HL-60/S4 treated with retinoic acid at 250 ng/mL for 4 days and 3 days (cell line): ENCODE results near the gene FGF3.

Experiments
- in situ Hi-C: fragments of 300-500 bp; cut with MboI; formaldehyde crosslinking; loops from 2 replicates; pipeline ENCODE4 v1.7.0; 2022; ENCODE audit warnings: low sequenced_read_pairs

Gene FGF3

DNA sequence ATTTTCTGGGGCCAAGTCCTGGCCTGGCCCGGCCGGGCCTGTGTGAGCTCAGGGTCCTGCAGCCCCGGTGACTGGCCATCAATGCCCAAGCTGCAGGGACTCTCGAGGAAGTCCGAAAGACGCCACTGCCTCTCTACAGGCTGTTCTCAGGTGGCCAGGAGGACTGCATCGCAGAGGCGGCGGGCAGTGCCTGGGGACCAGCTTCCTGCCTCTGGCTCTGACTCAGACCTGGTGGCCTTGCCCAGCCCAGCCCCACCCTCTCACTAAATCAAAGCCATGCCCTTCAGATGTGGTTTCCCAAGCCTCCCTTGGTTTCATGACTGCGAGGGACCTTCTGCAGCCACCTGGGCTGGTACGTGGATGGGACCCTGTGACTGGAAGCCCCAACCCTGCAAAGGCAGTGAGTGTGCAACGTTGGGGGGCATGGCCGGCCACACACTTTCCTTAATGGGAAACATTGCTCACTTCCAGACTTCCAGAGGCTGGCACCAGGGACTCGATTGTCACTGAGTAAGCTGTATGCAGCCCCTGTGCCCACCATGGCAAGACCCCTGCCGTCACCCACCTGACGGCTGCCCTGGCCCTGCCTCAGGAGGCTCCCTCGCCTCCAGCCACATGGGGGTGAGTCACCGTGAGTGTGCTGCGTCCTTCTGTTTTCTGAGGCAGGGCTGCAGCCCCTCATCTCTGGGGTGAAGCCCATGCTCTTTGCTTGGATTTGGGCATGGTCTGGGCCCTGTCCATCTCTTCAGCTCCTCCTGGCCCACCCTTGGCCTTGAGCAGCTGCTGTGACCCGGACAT, 6.0 kb upstream of the FGF3 start:
- in situ Hi-C loops: no loop called here

DNA sequence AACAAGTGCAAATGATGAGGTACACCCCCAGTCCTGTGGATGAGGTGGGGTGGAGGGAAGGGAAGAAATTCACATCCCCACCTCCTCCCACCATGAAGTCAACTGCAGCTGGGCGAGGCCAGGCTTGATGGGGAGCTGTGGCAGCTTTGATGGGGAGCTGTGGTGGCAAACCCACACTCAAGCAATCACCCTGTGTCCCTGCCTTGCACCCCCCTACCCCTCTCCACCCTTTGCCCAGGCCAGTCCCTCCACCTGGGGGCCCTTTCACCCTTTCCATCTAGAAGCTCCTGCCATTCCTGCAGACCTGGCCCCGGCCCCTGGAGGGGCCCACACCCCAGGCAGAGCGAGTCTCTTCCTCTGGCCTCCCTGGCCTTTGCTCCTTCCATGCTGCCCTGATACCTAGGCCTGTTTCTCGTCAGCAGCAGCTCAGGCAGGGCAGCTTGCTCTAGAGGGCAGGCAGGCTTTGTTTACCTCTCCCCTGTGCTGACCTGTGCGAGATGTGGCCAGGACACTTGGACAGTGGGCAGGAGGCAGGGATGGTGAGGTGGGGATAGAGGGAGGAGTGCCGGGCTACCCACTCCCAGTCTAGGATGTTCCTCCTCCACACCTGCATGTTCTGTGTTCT, 4.5 kb upstream of the FGF3 start:
- in situ Hi-C loops: no loop called here

DNA sequence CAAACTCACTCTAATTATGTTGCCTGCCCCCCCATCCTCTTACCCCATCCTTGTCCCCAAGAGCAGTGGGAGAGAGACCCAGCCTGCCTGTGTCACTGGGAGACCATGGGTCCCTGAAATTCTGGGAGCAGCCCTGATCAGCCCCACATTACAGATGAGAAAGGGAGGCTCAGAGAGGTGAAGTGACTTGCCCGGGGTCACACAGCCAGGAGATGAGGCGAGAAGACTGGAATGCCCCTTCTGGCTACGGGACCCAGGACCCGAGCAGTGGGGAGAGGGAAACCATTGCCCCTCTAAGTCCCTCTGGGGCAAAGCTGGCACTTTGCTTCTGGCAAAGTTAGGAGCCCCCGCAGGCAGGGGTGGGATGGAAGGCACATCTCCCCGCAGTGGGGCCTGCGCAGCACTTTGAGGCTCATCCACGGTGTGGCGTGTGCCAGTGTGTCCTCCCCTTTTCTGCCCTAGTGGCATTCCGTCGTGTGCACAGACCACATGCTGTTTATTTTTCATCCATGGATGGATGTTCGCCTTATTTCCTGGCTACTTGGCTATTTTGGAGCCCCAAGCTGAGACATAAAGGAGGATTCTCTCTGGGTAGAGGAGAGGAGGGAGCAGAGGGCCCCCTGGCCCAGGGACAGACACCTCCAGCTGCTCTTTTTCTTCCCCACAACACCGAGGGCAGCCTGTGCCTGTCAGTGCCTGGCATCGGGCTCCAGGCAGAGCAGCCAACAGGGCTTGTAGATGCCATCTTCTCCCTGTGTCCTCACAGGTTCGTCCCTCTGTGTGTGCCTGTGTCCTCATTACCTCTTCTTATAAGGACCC, 3.7 kb upstream of the FGF3 start:
- in situ Hi-C loops: no loop called here

DNA sequence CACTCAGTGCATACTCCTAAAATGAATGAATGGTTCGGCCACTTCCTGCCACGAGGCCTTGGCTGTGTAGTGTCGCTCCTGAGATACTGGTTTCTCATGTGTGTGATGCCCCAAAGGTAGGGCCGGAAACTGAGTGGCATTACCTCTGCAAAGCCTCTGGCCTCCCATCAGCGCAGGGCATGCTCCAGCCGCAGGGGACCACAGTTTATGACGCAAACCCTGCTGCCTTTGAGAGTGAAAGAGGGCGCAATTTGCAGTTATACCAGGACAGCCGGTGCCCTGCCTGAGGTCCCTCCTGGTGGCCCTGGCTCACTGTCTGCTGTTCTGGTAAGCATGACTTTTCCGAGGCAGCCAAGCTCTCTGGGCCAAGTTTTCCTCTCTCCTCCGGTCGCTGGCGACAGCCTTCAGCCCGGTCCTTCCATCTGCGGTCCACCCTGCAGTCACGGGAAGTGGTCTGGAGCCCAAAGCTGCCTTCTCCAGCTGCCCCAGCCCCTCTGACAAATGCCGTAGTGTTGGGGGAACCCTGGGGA, 2.4 kb upstream of the FGF3 start:
- in situ Hi-C loops: no loop called here

DNA sequence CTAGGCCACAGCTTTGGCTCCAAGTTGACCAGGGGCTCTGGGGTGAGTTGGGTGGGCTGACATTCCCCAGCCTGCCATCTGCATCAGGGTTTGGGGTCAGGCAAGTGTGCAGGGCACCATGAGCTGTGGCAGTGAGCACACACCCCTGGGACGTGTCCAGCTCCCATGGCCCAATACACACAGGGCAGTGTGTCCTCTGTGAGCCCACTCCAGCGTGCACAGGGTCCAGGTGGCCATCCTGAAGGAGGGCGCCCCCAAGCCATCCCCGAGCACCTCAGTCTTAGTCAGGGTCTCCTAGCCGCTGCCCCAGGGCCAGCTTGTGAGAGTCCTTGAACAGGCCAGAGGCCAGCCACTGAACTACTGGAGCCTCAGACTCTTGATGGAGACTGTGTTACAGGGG, 1.2 kb upstream of the FGF3 start:
- in situ Hi-C loops: no loop called here

DNA sequence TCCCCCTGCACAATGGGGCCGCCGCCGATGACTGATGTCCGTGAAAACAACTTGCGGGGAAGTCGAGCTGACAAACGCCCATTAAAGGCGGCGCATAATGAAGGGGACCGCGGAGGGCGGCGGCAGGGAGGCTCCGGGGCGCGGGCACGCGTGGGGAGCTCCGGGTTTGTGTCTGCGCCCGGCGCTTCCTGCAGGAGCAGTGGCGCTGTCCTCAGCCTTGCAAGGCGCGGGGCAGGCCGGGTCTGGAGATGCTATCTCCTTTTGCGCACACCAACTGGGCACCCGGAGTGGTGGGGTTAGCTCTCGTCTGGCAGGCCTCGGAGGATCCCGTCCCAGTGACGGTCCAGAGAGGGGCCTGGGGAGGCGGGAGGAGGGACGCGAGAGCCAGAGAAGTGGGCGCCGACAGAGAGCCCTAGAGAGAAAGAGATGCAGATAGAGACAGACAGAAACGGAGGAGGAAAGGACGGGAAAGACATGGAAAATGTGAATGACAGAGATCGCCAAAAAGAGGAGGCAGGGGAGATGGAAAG, 390 bp upstream of the FGF3 start:
- in situ Hi-C loops: no loop called here

DNA sequence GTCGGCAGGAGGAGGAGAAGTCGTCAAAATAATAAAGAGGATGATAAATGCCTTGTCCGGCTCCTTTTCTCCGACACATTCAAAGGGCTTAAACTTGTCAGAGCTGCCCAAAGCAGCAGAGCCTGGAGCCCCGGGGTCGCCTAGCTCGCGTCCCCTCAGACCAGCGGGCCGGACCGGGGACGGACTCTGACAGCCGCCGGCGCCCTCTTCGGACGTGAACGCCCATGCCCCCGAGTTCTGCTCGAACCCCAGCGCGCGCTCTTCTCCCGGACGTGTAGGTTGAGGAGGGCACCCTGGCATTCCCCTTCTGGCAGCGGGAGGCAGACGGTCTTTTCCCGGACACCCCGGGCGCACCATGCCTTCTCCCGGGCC, 999 bp downstream of the FGF3 start:
- in situ Hi-C loops: no loop called here

DNA sequence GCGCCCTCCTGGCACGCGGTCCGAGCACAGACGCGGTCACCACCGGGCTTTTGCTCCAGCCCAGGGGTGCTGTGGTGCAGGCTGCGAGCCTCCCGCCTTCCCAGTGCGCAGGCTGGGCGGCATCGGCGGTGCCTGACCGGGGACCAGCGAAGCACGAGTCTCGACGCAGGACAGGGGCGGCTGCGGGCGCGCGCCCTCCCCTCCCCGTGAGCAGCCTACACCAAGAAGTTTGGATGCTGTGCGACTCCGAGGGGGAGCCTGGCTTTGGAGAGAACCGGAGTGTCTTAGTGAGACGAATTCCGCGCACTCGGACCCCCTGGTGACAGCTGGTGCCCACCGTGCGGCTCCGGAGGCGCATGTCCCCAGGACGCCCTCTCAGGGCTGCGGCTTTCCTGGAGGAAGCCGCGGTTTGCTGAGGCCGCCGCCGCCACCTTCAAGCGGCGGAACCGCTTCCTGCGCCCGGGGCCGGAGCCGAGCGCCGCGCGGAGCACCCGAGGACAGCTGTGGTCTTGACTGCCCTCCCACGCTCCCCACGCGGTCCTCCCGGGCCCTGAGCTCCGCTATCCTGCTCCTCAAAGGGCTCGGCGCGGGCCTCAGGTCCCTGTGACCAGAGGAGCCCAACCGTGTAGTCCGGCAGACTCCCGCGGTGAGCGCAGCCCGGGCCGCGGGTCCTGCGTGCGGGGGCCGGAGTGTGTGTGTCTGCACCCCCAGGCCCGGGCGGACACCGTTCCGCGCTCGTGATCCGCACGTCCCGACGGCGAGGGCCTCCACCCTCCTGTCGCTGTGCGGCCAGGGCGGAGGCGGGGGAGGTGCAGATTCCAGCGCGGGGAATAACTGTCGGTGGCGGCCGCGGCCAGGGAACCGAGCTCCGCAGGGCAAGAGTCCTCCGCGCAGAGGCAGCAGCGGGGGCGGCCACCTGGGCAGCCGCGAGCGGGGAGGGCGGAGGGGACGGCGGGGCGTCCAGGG, 1.7 kb downstream of the FGF3 start:
- in situ Hi-C loops: no loop called here

DNA sequence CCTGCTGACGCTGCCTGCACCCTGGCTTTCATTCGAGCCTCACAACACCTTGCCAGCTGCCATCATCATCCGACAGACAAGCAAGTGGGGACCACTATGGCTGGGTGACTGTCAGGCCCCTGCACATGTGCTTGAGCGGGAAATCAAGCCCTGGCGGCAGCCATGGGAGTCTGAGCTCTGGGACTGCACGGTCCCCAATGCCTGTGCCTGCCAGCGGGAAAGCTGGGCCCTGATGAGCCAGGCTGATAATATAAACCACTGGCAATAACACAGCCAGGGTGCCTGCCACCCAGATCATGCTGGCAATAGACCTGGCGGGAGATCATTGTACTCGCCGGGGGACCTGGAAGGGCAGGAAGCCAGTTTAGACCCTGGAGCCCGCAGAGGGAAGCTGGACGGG, 2.5 kb downstream of the FGF3 start:
- in situ Hi-C loops: no loop called here

DNA sequence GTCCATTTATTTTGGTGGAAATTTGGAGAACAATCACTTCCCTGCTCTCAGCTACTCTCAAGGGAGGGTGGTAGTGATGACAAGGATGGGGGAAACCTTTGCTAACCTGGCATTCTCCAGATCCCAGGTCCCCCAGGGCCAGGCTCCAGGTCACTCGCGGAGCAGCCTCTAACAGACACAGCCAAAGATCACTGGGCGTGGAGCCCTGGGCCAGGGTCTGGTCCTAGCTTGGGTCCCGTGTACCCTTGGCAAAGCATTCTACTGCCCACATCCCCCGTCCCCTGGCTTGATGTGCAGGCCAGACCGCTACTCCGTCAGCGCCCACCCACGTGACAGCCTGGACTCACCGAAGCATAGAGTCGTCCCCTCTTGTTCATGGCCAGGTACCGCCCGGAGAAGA, 3.2 kb downstream of the FGF3 start:
- in situ Hi-C loops: no loop called here

DNA sequence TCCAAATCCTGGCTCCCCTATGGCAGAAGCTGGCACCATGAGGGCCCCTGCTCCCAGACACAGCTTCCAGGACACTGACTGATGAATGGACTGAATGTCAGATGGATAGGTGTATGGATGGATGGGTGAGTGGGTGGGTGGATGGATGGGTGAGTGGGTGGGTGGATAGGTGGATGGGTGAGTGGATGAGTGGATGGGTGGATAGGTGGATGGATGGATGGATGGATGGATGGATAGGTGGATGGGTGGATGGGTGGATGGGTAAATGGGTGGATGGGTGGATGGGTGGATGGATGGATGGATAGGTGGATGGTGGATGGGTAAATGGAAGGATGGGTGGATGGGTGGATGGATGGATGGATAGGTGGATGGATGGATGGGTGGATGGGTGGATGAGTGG, 4.3 kb downstream of the FGF3 start:
- in situ Hi-C loops: no loop called here

DNA sequence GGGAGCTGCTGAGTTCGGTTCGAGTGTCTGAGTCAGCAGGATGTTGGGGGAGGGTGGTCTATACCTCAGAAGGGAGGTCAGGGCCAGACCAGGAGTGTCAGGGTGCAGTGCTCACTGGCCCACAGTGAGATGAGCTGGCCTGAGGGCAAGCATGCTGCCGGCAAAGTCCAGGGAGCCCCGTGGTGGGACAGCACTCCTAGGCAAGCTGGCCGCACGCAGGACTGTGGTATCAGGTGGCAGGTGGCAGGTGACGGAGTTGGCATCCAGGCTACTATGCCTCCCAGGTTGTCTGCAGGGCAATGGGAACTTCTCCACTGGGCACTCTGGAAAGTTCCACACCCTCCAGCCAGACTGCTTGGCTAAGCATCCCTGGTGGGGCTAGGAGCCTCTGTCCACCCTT, 4.8 kb downstream of the FGF3 start:
- in situ Hi-C loops: no loop called here

DNA sequence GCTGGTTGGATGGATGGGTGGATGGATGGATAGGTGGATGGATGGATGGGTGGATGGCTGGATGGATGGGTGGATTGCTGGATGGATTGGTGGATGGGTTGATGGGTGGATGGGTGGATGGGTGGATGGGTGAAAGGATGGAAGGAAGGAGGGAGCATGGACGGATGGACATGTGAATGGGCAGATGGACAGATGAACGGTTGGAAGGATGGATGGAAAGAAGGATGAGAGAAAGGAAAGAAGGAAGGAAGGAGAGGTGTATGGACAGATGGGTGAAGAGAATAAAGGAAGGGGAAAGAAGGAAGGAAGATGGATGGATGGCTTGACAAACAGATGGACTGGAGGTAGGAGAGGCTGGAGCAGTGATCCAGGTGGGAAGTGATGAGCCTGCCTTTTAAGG, 5.4 kb downstream of the FGF3 start:
- in situ Hi-C loops: no loop called here

DNA sequence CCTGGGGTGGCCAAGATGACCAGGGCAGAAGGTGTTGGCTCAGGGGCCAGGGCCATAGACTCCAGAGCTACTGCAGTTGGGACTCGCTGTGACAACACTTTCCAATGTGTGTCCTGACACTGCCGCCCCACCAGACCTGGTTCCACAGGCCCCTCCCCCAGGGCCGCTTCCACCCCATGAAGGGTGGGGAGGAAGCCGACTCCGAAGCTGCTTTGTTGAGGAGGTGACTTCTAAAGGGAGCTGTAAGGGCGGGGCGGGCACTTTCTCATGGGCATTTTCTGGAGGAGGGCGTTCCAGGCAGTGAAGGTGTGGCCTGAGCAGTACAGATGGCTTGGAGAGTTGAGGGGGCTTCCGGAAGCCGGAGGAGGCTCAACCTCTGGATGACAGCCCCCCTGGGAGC, 6.3 kb downstream of the FGF3 start:
- in situ Hi-C loops: no loop called here

DNA sequence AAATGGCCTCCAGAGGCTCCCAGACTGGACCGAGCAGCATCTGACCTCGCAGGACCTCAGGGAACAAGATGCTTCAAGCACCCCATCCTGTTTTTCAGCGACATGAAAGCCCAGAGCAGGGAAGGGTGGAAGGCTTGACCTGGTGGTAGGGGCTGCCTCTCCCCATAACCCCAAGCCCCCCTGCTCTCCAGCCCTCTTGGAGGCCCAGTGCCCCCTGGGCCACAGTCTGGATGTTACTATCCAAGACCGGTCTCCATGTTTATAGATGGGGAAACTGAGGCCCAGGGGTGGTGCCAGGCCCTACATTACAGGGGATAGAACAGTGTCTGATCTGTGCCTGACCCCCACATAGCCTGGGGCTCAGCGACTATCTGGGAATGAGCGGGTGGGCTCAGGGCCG, 7.0 kb downstream of the FGF3 start:
- in situ Hi-C loops: no loop called here

DNA sequence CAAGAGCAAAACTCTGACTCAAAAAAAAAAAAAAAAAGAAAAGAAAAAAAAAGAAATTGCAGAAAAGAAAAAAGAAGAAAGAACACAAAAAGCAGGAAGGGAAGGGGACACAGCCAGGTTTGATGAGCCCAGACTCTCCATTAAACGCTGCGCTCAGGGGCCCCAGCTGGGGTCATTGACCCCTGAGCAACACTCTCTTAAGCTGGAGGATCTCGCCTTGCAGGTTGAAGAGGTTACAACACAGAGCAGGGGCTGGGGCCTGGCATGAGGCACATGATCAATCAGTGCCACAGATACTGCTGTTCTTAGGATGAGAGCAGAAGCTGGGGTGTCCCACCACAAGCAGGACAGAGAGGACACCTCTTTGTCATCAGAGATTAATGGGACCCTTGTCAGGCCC, 7.8 kb downstream of the FGF3 start:
- in situ Hi-C loops: no loop called here

DNA sequence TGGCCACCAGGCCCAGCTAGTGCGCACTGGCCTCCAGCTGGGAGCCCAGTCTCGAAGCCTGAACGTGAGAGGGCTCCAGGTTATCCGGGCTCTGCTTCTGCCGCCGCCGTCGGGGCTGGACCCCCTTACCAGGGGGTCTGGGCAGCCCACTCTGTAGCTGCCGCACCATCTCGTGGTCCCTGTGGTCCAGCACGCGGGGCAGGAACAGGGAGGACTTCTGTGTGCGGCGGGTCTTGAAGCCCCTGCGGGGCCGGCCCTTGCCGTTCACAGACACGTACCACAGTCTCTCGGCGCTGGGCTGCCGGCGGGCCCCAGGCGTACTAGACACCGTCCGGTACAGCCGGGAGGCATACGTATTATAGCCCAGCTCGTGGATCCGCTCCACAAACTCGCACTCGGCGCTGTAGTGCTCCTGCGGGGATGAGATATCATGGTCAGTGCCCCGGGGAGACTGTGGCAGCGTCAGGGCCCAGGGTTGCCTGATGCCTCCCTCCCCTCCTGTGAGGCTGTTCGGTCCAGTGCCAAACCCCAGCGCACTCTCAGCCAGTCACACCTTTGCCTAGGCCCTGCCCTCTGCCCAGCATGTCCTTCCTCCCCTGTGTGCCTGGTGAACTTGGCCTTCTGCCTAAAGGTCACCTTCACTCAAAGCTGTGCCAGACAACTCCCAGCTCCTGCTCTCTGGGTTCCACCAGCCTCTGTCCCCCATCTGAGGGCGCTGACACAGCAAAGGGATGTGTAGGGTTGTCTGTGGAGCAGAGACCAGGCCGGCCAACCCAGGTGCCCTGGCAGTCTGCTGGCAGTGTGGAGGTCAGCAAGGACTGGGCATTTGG, 8.7 kb downstream of the FGF3 start:
- in situ Hi-C loops: no loop called here

DNA sequence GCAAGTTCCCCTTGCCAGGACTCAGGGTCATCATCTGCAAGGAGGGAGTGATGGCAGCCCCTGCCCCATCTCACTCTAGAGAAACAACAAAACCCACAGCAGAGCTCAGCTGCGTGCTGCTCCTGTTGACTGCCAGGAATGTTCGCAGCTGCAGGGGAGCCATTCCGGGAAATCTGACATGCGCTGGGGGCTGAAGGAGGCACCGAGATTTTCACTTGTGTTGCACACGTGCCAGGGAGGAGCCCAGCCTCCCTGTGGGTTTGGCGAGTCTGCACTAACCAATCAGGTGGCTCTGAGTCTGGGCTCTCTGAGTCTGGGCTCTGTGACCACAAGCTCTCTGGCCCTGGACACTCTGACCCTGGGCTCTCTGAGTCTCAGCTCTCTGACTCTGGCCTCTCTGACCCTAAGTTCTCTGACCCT, 10.5 kb downstream of the FGF3 start:
- in situ Hi-C loops: no loop called here

DNA sequence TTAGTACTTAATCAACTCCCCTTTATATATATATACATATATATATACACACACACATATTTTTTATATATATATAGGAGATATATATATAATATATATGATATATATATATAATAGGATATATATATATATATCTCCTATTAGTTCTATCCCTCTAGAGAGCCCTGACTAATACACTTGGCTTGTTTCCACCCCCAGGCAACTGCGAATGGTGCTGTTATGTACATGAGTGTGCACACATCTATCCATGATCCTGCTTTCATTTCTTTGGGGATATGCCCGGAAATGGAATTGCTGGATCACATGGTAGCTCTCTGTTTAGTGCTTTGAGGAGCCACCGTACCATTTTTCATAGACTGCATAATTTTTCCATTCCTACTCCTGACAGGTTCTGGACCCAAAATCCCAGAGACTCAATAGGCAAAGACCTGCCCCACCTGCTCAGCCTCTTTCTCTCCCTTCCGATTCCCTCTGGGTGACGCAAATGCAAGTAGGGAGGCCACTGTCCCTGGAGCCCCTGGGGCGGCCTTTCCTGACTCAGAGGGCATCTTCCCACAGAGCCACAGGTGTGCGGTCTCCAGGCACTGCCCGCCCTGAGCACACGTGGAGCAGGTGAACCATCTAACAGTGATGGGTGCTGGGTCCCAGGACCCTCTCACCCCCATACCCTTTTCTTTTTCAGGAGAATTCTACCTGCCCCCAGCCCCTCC, 12.0 kb downstream of the FGF3 start:
- in situ Hi-C loops: no loop called here
